ENCODE results near the gene DSCAML1.

DNA sequence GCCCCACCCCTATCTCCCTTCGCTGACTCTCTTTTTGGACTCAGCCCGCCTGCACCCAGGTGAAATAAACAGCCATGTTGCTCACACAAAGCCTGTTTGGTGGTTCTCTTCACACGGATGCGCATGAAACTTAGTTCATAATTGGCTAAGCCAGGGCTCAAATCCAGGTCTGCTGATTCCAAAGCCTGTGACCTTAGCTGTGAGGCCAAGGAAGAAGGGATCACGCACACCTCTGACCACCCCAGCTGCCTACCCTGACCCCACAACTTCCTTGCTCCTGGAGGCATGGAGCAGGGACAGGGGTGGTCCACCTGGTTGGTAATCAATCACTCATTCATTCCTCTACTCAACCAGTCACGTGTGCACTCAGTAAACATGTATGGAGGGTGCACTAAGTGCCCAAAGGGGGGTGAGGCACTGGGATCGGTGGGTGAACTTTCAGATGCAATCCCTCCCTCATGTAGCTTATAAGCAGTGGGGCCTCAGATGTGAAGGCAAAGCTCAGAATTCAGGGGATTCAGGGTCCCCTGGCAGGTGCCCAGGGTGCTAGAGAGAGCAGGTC is 17.3 kb upstream of the DSCAML1 start:
- TF ChIP-seq CTCF (IDR thresholded peaks at IDR 0.05; ENCODE audit: low read depth, low read length) (no peak), EZH2phosphoT487 (IDR thresholded peaks at IDR 0.05; ENCODE audit: low read depth) (no peak)
